ENCODE results near the gene PRKCD.
A peak's percentile ranks its signal among the peaks of the same experiment; 100 is the strongest.

Gene PRKCD

DNA sequence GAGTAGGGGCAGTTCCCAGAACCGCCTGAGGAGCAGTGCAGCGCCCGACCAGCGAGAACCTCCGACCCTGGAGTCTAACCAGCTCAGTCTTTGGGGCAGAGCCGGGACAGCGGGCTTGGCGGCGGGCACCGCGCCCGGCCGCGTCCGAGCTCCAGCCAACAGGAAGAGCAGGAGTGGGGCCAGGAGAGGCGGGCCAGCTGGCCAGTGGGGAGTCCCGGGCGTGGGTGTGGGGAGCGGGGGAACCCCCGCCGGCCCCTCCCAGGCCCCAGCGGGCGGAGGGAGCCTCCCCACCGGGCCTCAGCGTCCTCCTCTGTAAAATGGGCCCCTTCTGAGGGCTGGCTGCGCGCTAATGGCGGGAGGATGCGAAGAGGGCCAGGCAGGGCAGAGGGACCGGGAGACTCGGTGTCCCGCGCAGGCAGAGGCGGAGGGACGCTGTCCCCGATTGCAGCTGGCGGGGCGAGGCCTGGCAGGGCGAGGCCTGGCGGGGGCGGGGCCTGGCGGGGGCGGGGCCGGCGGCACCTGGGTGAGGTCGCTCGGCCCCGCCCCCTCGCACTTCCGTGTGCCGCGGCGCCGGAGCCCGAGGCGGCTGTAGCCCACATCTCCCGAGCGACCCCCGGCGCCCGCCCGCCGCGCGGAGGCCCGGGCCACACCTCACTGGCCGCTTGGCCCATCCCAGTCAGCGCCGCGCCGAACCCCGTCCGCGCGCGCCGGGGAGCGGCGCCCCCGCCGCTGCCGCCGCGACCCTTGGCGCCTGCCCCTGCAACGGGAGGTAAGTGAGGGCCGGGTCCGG, at the start of gene PRKCD:
PRKCD (plus strand) TSS at position 550 of the 790 bp plus-strand sequence. CDS start 17,214 bp downstream, outside the sequence.
- DNase-seq (ENCODE audit: low read depth) = peak; percentile 50

DNA sequence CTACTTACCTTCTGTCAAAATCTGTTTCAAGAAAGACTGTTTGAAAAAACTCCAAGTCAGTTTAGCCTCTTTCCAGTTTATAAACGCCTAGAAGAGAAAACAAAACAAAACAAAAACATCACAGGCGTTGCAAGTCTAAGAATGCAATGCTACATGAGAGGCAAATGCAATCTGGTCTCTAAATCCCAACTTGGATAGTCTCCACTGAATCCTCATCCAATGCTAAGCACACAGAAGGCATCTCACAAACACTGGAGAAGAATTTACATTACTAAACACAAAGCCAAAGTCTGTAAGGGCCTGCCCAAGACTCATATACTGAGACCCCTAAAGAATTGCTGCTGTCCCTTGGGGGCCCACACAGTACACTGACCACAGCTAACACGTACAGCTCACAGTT, 49.2 kb upstream of the PRKCD start:
- no peak for DNase-seq (ENCODE audit: low read depth)

DNA sequence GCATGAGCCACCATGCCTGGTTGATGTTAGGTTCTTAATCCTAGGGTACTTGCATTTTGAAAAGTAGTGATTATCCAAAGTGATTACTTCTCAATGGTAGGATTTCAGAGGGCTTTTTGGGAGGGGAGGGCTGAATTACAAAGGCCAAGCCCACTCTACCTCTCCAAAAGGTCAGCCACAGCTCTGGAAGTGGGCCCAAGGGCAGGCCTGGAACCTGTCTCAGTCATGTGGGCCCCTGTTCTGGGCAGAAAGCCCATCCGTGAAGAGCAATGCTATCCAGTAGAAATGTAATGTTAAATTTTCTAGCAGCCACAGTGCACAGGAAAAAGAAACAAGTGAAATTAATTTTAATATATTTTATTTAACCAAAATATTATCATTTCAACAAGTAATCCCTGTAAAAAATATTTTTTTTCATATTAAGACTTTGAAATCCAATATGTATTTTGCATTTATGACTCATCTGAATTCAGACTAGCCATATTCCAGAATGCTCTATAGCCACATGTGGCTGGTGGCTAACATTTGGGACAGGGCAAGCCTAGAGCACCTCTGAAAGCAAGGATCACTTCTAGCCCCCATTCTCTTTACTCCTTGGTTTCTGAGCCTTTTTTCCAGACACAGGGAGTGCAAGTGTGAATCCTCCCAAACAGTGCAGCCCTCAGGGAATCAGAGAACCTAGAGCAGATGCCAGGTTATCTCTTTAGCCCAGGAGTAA, 47.6 kb upstream of the PRKCD start:
- DNase-seq (ENCODE audit: low read depth) = no peak

DNA sequence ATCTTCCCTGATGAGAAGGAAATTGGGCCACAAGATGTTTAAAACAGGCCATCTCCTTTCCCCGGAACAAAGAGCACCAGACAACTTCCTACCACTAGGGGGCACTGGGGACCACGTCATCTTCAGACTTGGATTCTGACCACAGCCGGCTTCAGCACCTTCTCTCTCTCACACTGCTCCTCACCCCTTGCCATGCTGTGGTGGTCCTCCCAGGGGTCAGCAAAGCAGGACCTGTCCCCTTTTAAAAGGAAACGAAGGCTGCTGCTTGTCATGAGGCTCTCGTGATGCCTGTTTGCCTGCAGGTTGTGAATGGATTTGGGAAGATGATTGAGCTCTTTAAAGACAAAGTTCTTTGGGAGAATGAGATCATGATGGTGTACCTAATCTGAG, 47.0 kb upstream of the PRKCD start:
- peak; percentile 56 for DNase-seq (ENCODE audit: low read depth)

GRCh38 chr3:53114412-53115074, 46.5 kb upstream of the PRKCD start:
- no peak for DNase-seq (ENCODE audit: low read depth)

GRCh38 chr3:53116956-53117355, 44.1 kb upstream of the PRKCD start:
- DNase-seq (ENCODE audit: low read depth) = no peak

GRCh38 chr3:53120336-53120735, 40.7 kb upstream of the PRKCD start:
- no peak for DNase-seq (ENCODE audit: low read depth)

DNA sequence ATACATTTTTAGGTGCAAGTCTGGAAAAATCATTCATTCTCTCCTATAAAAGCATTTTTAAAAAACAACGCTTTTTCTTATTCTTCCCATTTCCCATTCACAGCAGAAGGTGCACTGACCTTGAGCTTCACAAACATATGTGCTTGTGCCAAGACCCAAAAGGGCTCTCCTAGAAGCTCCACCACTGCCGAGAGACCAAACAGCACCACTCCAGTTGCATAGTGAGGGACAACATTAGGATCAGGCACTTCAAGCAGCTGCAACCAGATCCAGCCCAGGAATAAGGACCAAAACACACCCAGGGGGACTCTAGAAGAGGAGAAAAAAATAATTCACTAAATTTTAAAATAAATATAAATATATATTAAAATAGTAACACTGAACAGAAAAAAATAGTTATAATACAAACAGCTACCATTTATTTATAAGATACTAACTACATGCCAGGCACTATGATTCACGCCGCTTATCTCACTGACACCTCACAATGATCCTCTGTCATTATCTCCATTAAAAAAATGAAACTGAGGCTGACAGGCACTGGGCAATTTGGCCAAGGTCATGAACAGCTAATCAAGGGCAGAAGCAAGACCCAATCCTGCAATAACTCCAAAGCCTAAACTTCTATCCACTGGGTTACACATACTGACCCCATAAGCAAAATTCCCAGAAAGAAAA, 38.6 kb upstream of the PRKCD start:
- no peak for DNase-seq (ENCODE audit: low read depth)

GRCh38 chr3:53122933-53123305, 38.1 kb upstream of the PRKCD start:
- no peak for DNase-seq (ENCODE audit: low read depth)

GRCh38 chr3:53123510-53123909, 37.5 kb upstream of the PRKCD start:
- no peak for DNase-seq (ENCODE audit: low read depth)

DNA sequence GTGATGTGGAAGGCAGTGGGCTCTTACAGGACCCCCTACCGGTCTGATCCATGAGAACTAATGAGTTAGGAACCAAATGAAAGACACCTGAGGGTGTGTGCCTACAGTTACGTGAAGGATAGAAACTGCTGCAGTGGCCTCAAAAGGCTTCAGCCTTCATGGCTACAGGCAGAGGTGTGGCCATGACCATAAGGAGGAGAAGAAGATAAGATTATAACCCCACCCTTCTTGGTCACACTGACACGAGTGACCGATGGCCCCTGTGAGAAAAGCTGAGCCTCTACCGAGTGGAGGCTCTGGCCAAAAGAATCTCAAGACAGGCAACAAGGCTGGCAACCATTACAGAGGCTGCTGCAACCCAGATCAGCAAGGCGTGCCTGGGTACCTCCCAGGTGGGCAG, 37.1 kb upstream of the PRKCD start:
- DNase-seq (ENCODE audit: low read depth) = no peak

- DNase-seq (ENCODE audit: low read depth) = no peak
Observed at GRCh38 chr3:53126601-53127000, 34.4 kb upstream of the PRKCD start.

- no peak for DNase-seq (ENCODE audit: low read depth)
Observed at GRCh38 chr3:53129344-53129743, 31.7 kb upstream of the PRKCD start.

- DNase-seq (ENCODE audit: low read depth) = peak; percentile 97
Observed at GRCh38 chr3:53130179-53131061, 30.6 kb upstream of the PRKCD start, which contains the start of gene RFT1. TSS of gene RFT1 (minus strand) at chr3:53130435. CDS start at chr3:53130400, 35 bp downstream.

DNA sequence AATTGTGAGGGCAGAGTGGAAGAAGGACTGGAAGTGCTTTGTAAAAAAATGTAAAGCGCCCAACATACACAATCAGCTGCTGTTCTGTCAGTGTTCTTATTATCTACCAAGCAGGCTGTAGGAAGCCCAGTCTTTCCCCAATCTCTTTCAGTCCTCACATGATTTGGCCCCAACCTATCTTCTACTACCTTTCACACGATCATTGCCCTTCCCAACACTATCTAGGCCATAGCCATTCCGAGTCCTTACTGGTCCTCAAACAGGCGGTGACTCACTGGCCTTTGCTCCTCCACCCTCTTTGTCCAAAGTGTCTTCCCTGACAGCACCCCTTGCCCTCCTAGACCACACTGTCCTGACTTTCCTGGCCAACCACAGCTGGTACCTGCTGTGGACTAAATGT, 29.9 kb upstream of the PRKCD start:
- DNase-seq (ENCODE audit: low read depth) = no peak

- no peak for DNase-seq (ENCODE audit: low read depth)
Observed at GRCh38 chr3:53132347-53132746, 28.7 kb upstream of the PRKCD start.

- DNase-seq (ENCODE audit: low read depth) = peak; percentile 19
Observed at GRCh38 chr3:53134631-53135232, 26.3 kb upstream of the PRKCD start.

- DNase-seq (ENCODE audit: low read depth) = no peak
Observed at GRCh38 chr3:53137221-53137620, 23.8 kb upstream of the PRKCD start.

DNA sequence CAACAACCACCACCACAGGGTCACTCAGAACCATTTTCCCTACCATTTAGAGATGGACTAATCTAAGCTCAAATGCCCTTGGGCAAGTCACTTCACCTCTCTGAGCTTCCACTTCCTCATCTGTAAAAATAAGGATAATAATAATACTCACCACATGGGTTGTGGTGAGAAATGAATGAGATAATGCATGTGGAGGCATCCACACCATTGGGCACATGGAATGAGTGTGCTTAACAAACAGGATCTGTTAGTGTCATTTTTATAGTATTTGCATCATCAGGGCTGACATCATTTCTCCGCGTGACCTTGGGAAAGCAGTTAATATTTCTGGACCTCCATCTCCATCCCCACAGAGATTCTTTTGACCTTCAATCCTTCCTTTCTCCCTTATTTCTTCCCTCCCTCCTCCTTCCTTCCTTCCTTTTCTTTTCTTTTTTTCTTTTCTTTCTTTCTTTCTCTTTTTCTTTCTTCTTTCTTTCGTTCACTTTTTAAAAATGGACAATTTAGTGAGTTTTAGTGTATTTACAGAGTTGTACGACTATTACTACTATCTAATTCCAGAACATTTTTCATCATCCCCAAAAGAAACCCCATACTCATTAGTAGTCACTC, 23.1 kb upstream of the PRKCD start:
- no peak for DNase-seq (ENCODE audit: low read depth)
